Loucy (cell line): ENCODE measurements around the gene MYO9A.

Experiments used
- CTCF ChIP-seq: fragments of 200-600 bp; sonication (generic); conservative IDR thresholded peaks from 2 replicates; pipeline ENCODE4 v1.5.1; 2014; ENCODE audit warnings: mild to moderate bottlenecking, antibody characterized with exemption, low read length
- EZH2phosphoT487 ChIP-seq: fragments of 200-600 bp; IDR thresholded peaks from 2 replicates; pipeline ENCODE4 v1.6.1; 2018; ENCODE audit warnings: antibody characterized with exemption, mild to moderate bottlenecking, moderate library complexity, borderline replicate concordance

DNA sequence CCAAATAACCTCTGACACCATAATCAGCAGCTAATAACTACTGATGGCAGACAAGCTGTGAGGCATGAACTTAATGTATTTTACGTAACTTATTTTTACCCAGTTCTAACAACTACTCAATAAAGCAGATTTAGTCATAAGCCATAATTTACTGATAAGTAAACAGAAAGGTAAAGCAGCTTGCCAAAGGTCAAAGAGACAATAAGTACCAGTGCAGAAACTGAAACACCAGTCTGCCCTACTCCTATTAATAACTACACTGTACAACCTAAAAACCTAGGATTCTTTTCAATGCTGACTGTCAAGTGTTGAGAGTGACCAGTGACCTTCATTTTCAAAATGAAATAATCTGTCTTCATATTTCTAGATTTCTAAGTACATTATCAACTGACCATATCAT lies 155.4 kb downstream of the MYO9A start:
- TF ChIP-seq CTCF (no peak), EZH2phosphoT487 (no peak)
